Stomach (tissue), 9 donors: Measurements from ENCODE around the gene CACNA2D3. TPM values are rescaled to one million over a fixed set of nuclear protein-coding genes. Genes with fewer than 3 reads are reported as not detected.

Source experiments
- DNase-seq, 2 donors: peaks; one replicate each; pipeline versions ENCODE4 v3.0.0 to v3.0.0-alpha.2; 2013 to 2019
- H3K27ac ChIP-seq, 5 donors: fragments of 200-600 bp in 4 of 5; sonication (generic) in 4 of 5; one replicate each; pipeline ENCODE4 v1.5.1; 2013 to 2019; ENCODE audit warnings: mild to moderate bottlenecking in 1 of 5, moderate library complexity in 1 of 5
- H3K27me3 ChIP-seq, 3 donors: fragments of 200-600 bp; sonication (generic); one replicate each; pipeline ENCODE4 v1.5.1; 2017 to 2019; ENCODE audit warnings: mixed run types in 1 of 3
- H3K36me3 ChIP-seq, 4 donors: fragments of 200-600 bp; sonication (generic); 1 replicate in 3 of 4; 2 replicates in 1 of 4; pipeline ENCODE4 v1.5.1; 2016 to 2019
- H3K4me1 ChIP-seq, 4 donors: fragments of 200-600 bp; sonication (generic); one replicate each; pipeline ENCODE4 v1.5.1; 2016 to 2019
- H3K4me3 ChIP-seq, 4 donors: fragments of 200-600 bp; sonication (generic) in 3 of 4; one replicate each; pipeline ENCODE4 v1.5.1; 2016 to 2019; ENCODE audit warnings: mild to moderate bottlenecking in 1 of 4
- H3K9me3 ChIP-seq, 4 donors: fragments of 200-600 bp; sonication (generic); one replicate each; pipeline ENCODE4 v1.5.1; 2016 to 2019
- EP300 ChIP-seq: sonication (generic); formaldehyde crosslinking; IDR thresholded peaks from one replicate; pipeline ENCODE4 v1.6.1; 2017; ENCODE audit warnings: antibody characterized with exemption
- POLR2A ChIP-seq, 4 donors: fragments of 450-650 bp; IDR thresholded peaks; one replicate each; pipeline ENCODE4 v1.6.1; 2016; ENCODE audit warnings: antibody characterized with exemption in 4 of 4, control low read depth in 2 of 4, mild to moderate bottlenecking in 1 of 4, moderate library complexity in 1 of 4
- POLR2AphosphoS5 ChIP-seq, 3 donors: sonication (generic); formaldehyde crosslinking; IDR thresholded peaks; one replicate each; pipeline ENCODE4 v1.6.1; 2016; ENCODE audit warnings: antibody characterized with exemption in 3 of 3
- WGBS, 5 donors: extraction: QIAGEN DNeasy Blood & Tissue Kit in 3 of 5; methylation state at CpG; one replicate each; pipeline versions ENCODE4 v1.1.5 to v1.1.7; 2013 to 2018; 5-methylcytosine and 5-hydroxymethylcytosine counted together
- intact Hi-C: fragments of 100-400 bp; cut with DNase I; formaldehyde crosslinking; loops from one replicate; pipeline ENCODE4 v1.15.1; 2023; ENCODE audit warnings: low total_unique reads
- polyA plus RNA-seq, 3 donors: library from polyadenylated mRNA; stranded (reverse); fragments of 200-250 nt; gene quantifications; one replicate each; pipeline ENCODE4 v1.2.3, GENCODE V29; 2013
- total RNA-seq, 5 donors: library from RNA; depleted of rRNA; stranded (reverse); fragments of >200 nt; gene quantifications; one replicate each; pipeline versions ENCODE4 v1.1.0 to v1.2.3, GENCODE V29; 2014 to 2016
- TF ChIP-seq, protein P1 (sequence below), 7 experiments: fragments of 450-650 bp in 4 of 7; fragments of 200-600 bp in 3 of 7; sonication (generic) in 3 of 7; IDR thresholded peaks; one replicate each; pipeline ENCODE4 v1.5.1; 2016 to 2019; ENCODE audit warnings: antibody characterized with exemption in 7 of 7, control low read depth in 2 of 7, mild to moderate bottlenecking in 1 of 7
- donor health status: healthy with polysubstance abuse.
- donor health status: Bipolar disorder and iron deficiency.
- donor health status: healthy.

CACNA2D3 gene
- total and polyA plus RNA-seq, 8 donors = 0.56 to 54.0 (median 2.9) TPM; not detected in 1

DNA sequence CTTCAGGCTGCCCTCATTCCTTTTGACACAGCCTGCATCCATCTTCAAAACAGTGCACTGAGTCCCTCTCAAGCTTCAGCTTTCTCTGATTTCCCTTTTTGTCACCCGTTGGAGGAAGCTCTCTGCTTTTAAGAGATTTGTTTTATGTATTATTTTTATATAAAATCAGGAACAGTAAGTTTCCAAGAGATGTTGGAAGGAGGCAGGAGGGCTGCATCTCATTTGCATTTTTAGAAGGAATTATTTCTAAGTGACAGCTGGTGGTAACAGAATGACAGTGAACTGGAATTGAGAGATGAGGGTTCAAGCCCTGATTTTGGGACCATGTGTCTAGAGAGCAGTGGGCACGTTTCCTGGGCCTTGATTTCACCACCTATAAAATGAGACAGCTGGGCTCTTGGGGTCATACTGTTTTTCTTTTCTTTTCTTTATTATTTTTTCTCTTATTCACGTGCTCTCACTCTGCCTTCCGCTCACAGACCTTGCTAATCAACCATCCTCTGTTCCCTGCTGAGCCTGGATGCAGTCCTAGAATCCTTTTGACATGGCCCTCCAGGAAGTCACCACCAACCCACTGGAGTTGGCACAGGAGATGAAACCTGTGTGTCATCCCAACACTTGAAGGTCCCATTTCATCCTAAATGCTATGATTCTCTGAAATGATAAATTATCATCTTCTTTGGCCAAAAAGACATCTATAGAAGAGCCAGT is 148.6 kb downstream of the CACNA2D3 start:
- DNase-seq = no peak
- intact Hi-C loops = no loop called here
- Histone ChIP-seq H3K4me3 (no peak overlapping the region), H3K36me3 (no peaks in the 10 kb centered on the region), H3K27ac (no peak overlapping the region), H3K27me3 (no peaks in the 10 kb centered on the region), H3K4me1 (no peaks in the 10 kb centered on the region), H3K9me3 (no peaks in the 10 kb centered on the region)
- 37 to 62% (median 49%) methylated on average over 3 to 4 of the region's 4 CpGs for whole genome bisulfite sequencing, 5 donors
- TF ChIP-seq, protein P1, sequence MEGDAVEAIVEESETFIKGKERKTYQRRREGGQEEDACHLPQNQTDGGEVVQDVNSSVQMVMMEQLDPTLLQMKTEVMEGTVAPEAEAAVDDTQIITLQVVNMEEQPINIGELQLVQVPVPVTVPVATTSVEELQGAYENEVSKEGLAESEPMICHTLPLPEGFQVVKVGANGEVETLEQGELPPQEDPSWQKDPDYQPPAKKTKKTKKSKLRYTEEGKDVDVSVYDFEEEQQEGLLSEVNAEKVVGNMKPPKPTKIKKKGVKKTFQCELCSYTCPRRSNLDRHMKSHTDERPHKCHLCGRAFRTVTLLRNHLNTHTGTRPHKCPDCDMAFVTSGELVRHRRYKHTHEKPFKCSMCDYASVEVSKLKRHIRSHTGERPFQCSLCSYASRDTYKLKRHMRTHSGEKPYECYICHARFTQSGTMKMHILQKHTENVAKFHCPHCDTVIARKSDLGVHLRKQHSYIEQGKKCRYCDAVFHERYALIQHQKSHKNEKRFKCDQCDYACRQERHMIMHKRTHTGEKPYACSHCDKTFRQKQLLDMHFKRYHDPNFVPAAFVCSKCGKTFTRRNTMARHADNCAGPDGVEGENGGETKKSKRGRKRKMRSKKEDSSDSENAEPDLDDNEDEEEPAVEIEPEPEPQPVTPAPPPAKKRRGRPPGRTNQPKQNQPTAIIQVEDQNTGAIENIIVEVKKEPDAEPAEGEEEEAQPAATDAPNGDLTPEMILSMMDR (IDR thresholded peaks at IDR 0.05) = no peak
- TF ChIP-seq POLR2AphosphoS5 (IDR thresholded peaks at IDR 0.05) (no peak), POLR2A (IDR thresholded peaks at IDR 0.05) (no peak), EP300 (no peak)

DNA sequence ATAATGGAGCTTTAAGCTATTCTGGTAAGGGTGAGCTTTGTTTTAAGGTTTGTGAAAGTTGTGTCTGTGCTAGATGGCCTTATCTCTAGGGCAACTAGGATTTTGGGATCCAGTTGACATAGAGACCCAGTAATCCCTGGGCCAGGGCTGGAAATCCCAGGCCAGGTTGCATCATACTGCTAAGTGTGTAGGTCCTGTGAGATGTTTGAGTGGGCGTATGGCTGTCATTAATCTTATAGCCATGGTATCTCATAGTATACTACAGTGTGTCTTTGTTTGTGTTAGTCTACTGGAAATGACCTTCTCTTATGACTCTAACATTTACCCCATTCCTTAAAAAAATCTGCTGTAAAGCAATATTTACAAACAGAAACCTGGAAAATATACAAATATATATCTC is 151.4 kb downstream of the CACNA2D3 start:
- Histone ChIP-seq H3K9me3 (peaks cover 0 to 6% (median 2%) of the 10 kb centered on the region in 4 donors), H3K27ac (no peak overlapping the region), H3K4me1 (no peaks in the 10 kb centered on the region), H3K4me3 (no peak overlapping the region), H3K36me3 (no peaks in the 10 kb centered on the region), H3K27me3 (no peaks in the 10 kb centered on the region)
- TF ChIP-seq, protein P1 (IDR thresholded peaks at IDR 0.05) = no peak
- TF ChIP-seq POLR2A (IDR thresholded peaks at IDR 0.05) = no peak
- TF ChIP-seq POLR2AphosphoS5 (IDR thresholded peaks at IDR 0.05) = no peak
- no peak for TF ChIP-seq EP300
- WGBS, 5 donors = 75 to 86% (median 79%) methylated on average over 1 of the region's 1 CpG
- intact Hi-C loops = no loop called here
- DNase-seq = no peak

DNA sequence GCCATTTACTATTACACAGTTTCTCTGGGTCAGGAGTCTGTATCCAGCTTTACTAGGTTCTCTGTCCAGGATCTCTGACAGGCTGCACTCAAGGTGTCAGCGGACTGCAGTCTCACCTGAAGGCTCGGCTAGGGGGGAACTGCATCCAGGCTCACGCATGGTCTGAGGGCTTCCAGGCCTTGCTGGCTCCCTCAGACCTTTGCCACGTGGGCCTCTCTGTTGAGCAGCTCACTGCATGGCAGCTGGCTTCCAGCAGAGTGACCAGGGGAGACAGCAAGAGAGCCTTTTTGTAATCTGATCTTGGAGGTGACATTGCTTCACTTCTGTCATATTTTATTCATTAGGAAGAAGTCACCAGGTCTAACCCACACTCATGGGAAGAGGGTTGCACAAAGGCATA is 152.3 kb downstream of the CACNA2D3 start:
- intact Hi-C loops = no loop called here
- TF ChIP-seq POLR2AphosphoS5 (IDR thresholded peaks at IDR 0.05) = no peak
- TF ChIP-seq EP300 = no peak
- TF ChIP-seq POLR2A (IDR thresholded peaks at IDR 0.05) = no peak
- TF ChIP-seq, protein P1 (IDR thresholded peaks at IDR 0.05) = no peak
- Histone ChIP-seq H3K4me1 (no peaks in the 10 kb centered on the region), H3K36me3 (no peaks in the 10 kb centered on the region), H3K27ac (no peak overlapping the region), H3K9me3 (peaks cover 0 to 6% (median 2%) of the 10 kb centered on the region in 4 donors), H3K27me3 (no peaks in the 10 kb centered on the region), H3K4me3 (no peak overlapping the region)
- WGBS, 5 donors = 65 to 71% (median 69%) methylated on average over 4 of the region's 4 CpGs
- no peak for DNase-seq

DNA sequence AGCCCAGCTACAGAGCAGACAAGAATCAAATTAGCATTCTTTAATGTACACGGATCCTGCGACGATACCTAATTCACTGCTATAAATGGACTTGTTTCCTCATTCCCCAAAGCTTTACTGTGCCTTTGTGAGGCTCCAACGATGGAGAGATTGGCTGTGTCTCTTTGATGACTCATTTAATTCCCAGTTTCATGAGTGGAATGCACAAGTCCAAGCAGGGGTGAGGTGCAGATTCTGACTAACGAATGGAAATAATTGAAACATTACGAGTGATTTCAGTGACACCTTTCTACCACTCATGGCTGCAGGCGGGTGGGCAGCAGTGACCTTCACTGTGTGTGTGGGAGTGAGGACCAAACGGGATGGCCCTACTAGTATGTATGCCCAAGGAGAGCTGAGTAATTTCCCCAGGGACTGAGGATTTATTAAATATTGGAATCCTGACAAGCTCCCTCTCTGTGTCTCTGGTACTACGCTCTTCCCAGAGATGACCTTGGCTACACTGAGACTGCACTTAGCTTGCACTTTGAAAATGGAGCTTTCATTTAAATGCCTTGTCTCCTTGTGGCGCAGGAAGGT is 156.7 kb downstream of the CACNA2D3 start:
- WGBS, 5 donors = 75 to 89% (median 82%) methylated on average over 10 of the region's 10 CpGs
- intact Hi-C loops = no loop called here
- DNase-seq = no peak
- Histone ChIP-seq H3K4me1 (no peaks in the 10 kb centered on the region), H3K27ac (no peak overlapping the region), H3K27me3 (peaks cover 0 to 5% (median 0%) of the 10 kb centered on the region in 3 donors), H3K36me3 (no peaks in the 10 kb centered on the region), H3K9me3 (peaks cover 0 to 6% (median 2%) of the 10 kb centered on the region in 4 donors), H3K4me3 (no peak overlapping the region)
- TF ChIP-seq, protein P1 (IDR thresholded peaks at IDR 0.05) = no peak
- TF ChIP-seq POLR2AphosphoS5 (IDR thresholded peaks at IDR 0.05) (no peak), POLR2A (IDR thresholded peaks at IDR 0.05) (no peak), EP300 (no peak)
